Measurements from ENCODE around the gene GLB1L.

GLB1L gene

DNA sequence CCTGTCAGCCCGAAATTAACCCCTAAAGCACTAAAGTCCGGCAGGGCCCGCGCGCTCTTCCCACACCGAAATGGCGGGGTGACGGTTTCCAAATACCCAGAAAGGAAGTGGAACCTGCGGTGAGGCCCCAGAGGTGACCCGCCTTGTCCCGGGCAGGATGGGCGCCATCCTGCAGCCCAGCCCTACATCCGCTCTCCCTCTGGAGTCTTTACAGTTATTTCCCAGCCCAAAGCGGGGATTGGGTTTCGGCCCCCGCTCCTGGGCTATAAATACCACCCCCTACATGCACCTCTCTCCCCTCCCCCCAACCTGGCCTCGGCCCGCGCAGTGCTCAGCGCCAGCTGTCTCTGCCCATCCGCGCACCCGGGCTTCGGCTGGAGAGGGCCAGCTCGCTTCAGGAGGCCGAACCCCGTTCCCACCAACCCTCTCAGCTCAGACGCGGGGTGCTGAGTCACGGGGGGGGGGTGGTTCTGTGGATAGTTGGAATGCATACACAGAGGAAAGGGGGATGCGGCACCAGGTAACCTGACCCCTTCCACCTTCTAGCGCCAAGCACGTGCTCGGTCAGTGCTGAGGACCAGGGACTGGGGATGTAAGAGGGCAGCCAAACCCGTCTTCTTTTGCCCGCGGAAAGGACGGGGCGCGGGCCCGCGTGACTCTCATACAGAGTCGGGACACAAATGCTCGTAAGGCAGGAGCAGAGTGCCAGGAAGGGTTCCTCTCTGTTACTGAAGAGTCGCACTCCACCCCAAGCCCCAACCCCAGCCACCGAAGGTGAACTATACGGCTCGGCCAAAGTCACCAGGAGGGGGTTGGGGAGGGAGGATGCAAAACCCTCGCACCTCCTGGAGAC is 7.9 kb upstream of the GLB1L start, which contains the start of gene TUBA4B:
Gene TUBA4B (plus strand): TSS at position 344 of the 853 bp plus-strand sequence. CDS start 165 bp downstream, at position 509.
- peak; percentile 41 for DNase-seq (ENCODE audit: low spot score)

DNA sequence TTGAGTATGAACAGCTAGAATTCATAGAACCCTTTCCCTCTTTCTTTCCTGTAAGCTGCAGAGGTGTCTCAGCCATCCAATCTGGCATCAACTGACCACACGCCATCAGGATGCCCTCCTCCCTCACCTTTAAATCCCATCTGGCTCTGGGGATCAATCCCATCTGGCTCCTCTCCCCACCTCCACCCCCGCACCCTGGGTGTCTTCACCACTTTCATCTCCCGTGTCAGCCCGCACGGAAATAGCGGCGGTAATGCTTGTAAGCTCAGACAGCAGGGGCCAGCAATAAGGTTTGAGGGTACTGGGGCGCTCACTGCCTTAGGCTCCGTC is 7.3 kb upstream of the GLB1L start:
- no peak for DNase-seq (ENCODE audit: low spot score)

DNA sequence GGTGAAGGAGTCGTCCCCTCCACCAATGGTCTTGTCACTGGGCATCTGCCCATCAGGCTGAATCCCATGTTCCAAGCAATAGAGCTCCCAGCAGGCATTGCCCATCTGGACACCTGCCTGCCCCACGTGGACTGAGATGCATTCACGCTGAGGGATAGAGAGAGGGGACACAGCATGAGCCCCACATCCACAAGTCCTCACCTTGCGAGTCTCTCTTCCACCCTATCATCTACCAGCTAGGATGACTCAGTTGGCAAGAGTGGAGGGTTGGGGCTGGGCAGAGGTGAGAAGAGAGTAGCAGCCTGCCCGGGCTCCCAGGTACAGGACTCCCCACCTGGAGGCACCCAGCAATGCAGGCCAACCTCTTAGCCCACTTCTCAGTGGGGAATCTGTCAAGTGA is 6.8 kb upstream of the GLB1L start:
- DNase-seq (ENCODE audit: low spot score) = peak; percentile 56

DNA sequence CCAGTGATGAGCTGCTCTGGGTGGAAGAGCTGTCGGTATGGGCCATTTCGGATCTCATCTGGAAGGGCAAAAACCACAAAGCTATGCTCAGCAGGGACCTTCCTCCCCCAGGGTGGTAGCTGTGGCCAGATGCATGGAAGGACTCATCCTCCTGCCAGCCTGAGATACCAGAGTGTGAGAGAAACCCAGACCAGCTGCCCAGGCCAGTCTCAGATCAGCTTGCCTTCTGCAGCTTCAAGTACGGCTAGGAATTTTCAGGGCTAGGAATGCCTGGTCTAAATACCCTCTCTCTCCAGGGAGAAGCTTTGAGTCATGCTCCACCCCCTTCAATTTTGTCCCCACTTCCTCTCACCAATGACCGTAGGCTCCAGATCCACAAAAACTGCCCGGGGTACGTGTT is 6.4 kb upstream of the GLB1L start:
- no peak for DNase-seq (ENCODE audit: low spot score)

DNA sequence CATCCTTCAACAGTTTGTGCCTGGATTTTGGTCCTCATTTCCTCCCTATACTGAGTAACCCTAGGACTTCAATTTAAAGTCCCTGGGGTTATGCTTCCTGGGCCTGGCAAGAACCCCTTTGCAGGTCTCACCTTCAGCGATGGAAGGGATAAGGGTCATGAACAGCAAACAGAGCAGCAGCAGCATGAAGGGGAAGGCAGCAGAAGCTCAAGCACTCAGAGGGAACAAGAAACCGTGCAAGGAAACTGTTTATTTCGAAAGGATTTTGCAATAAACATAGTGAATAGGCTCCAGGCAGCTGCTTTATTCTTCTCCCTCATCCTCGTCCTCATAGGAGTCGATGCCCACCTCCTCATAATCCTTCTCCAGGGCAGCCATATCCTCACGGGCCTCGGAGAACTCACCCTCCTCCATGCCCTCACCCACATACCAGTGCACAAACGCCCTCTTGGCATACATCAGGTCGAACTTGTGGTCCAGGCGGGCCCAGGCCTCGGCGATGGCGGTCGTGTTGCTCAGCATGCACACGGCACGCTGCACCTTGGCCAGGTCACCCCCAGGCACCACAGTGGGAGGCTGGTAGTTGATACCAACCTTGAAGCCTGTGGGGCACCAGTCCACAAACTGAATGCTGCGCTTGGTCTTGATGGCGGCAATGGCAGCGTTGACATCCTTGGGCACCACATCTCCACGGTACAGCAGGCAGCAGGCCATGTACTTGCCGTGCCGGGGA is 5.0 kb upstream of the GLB1L start:
- no peak for DNase-seq (ENCODE audit: low spot score)

DNA sequence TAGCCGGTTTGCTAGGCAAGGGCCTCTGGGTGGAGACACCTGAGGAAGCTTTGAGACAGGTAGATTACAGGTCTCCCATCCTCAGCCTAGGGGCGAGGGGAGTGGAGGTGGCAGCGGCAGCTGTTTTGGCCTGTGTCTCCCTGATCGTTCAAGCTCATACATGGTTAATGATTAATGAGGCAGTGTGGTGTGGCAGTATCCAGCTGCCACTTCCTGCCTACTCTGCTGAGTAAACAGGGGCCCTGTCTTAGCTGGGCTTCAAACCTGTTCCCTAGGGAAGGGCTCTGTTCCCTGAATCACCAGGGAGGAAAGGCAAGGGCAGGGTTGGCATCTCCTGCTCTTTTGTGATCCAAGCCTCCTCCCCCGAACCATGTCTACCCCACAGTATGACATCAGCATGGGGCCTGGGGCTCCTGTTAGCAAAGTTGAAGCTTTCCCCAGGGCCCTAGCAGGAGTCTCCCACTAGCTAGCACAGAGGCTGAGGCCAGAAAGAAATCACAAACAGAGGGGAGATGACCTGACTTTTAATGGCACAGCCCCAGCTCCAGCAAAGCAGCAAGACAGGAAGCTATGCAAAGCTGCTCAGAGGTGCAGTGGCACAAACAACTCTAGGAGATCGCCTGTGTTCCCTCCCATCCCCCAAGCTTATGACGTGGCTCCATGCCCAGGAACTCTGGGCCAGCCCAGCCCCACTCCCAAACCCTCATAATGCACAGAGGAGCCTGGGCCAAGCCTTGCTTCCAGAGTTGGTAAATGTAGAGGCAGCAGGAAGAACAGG is 4.1 kb upstream of the GLB1L start:
- DNase-seq (ENCODE audit: low spot score) = peak; percentile 55

DNA sequence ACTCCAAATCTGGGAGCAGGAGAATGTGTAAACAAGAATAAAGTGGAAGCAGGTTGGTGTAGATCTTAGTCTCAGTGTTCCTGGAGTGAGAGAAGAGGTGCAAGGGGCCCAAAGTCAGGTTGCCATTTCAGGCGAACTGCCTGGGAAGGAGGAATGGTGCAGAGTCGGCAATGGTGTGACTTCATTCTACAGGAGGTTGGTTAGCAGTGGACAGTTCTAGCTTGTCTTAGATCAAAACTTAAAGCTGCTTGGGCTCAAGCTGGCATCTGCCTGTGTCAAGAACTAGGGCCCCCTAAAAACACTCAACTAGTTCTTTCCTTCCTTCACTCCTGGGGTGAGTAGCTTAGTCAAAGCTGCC is 3.6 kb upstream of the GLB1L start:
- DNase-seq (ENCODE audit: low spot score) = no peak

DNA sequence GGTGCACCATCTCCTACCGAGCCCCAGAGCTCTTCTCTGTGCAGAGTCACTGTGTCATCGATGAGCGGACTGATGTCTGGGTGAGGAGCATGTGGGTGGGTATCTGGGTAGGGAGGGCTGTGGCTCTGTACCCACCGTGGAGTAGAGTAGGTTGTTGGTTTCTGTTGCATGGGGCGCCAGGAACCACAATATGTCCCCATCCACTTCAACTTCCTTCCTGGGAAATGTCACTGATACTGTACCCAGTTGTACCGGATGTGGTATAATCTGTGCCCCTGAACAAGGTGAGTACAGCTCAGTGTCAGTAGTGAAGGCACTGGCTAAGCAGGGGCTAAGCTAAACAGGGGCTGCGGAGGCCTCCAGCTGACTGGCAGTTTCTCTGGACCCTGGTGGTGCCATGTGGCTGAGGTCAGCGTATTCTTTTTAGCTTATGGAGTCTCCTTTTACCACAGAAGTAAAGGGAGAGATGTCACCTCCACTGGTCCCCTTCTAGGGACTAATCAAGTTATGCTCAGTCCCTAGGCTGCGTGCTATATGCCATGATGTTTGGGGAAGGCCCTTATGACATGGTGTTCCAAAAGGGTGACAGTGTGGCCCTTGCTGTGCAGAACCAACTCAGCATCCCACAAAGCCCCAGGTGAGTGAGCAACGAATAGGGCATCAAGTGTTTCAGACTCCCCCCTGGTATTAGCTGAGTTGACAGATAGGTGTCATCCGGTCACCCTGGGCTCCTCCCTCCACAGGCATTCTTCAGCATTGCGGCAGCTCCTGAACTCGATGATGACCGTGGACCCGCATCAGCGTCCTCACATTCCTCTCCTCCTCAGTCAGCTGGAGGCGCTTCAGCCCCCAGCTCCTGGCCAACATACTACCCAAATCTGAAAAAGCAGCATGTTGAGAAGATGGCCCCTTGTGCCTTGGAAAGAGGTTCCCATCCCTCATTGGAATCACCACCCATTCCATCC is 2.7 kb upstream of the GLB1L start:
- peak; percentile 82 for DNase-seq (ENCODE audit: low spot score)

DNA sequence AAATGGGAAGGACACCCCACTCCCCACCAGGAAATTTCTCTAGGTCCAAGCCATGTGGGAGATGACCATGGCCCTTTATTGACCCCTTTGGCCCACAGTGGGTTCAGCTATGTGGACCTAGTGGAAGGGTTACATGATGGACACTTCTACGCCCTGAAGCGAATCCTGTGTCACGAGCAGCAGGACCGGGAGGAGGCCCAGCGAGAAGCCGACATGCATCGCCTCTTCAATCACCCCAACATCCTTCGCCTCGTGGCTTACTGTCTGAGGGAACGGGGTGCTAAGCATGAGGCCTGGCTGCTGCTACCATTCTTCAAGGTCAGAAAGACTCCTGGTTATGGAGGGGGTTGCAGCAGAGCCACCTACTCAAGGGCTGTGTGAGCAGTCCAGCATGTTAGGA is 1.3 kb upstream of the GLB1L start:
- no peak for DNase-seq (ENCODE audit: low spot score)

DNA sequence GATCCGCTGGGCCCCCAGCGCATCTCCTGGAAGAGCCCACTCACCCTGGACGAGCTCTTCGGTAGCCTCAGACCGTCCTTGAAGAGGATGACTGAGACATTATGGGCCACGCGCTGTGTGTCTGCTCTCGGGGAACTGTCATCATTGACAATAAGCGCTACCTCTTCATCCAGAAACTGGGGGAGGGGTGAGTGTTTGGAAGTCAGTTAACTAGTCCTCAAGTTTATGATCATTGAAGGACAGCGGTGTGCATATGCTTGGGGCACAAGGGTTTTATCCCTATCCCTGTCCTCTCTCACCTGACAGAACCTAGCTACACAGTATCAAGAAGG is 621 bp upstream of the GLB1L start:
- DNase-seq (ENCODE audit: low spot score) = no peak

DNA sequence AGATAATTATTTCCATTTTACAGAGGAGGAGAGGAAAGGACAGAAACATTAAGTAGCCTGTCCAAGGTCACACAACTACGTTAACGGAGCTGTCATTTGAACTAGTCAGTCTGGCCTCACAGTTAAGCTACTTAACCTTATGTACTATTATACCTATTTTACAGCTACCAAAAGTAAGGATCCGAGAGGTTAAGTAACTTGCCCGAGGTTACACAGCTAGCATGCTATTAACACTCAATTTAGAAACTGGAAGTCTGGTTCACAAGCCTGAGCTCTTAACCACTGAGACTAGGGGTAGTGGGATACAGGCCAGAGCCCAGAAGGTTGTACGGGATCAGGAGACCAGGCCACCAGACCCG is 476 bp downstream of the GLB1L start:
- no peak for DNase-seq (ENCODE audit: low spot score)

DNA sequence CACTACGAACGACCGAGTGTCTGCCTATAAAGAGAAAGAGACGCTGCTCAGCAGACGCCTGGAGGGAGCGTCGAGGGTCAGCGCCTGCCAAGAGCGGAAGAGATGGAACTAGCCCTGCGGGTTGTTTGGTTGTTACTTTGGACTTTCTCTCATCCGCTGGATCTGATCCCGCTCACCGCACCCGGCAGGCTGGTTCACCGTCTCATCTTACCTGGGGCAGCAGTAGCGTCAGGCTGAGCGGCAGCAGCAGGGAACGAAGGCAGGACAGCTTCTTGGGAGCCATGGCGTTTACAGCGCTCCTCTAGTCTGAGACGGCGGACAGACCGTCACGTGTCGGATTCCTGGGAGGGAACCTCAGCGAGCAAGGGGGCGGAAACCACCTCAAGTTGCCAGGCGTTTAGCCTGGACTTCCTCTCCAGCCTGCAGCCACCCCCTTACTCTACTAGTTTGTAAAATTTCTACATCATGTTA is 1.9 kb downstream of the GLB1L start:
- DNase-seq (ENCODE audit: low spot score) = no peak

DNA sequence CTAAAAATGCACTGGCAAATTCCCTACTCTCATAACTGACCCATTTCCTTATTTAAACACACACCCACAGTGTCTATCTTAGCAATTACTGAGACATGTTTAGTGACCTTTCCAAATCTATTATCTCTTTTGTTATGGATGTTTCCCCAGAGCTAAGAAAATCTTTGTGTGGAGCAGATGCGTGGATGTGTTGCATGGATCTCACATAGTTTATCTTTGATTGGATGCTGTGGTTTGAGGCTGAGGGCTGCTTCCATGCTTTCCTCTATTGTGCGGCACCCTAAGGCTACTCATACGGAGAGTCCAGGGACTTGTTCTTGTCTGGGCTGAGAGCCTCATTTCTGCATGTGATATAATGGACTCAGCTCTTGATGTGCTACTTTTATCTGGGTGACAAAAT is 10.9 kb downstream of the GLB1L start:
- no peak for DNase-seq (ENCODE audit: low spot score)

DNA sequence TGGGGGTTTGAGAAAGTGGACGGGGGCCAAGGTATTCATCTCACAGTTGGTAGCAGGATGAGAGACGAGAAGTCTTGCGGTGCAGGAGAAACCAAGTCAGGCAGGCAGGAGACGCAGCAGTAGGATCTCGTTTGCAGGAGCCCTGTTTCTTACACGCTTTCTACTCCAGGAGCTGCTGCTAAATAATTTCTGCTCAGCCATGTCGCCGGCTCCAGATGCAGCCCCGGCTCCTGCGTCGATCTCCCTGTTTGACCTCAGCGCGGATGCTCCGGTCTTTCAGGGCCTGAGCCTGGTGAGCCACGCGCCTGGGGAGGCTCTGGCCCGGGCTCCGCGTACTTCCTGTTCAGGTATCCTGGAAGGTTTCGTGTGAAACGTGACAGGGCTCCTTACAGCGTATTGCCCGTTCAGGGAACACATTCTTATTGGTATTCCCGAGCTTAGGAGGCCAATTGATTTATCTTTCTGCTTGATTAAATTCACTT is 15.1 kb downstream of the GLB1L start:
- no peak for DNase-seq (ENCODE audit: low spot score)

DNA sequence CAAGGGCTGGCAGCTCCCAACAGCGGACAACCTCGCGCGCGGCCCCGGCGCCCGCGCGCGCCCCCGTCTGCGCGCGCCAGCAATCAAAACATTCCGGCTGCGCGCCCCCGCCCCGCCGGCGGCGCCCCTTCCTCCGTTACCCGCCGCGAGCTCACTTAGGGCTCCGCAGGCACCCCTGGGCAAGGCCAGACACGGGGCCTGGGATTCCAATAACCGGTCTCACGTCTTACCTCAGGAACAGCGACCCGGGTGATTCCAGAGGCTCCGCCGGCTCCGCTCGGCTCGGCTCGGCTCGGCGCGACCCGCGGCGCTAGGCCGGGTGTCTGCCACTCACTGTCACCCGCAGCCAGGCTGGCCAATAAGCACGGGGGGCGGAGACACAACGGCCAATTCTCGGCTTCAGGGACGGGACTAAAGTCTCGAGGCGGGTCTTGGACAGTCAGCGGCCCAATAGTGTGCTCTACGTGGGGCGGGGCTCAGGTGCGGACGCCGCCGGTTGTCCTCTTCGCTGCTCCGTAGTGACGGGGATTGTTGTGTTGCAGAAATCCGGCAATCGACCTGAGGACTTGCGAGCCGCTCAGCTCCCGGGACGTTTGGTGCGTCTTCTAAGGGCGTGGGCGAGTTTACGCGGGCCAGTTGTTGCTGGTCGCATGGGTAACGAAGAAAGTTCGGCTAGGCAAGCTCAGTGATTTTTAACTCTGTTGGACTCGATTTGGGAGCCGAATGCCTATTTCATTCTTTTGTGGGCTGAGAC is 15.8 kb downstream of the GLB1L start, which contains the start of the genes ANKZF1 and ATG9A:
Gene ANKZF1 (plus strand): TSS at position 502 of the 754 bp plus-strand sequence. CDS start 452 bp downstream, outside the sequence.
Gene ATG9A (minus strand): TSS at position 332 of the 754 bp plus-strand sequence. CDS start 1,612 bp downstream, outside the sequence.
- DNase-seq (ENCODE audit: low spot score) = peak; percentile 99

DNA sequence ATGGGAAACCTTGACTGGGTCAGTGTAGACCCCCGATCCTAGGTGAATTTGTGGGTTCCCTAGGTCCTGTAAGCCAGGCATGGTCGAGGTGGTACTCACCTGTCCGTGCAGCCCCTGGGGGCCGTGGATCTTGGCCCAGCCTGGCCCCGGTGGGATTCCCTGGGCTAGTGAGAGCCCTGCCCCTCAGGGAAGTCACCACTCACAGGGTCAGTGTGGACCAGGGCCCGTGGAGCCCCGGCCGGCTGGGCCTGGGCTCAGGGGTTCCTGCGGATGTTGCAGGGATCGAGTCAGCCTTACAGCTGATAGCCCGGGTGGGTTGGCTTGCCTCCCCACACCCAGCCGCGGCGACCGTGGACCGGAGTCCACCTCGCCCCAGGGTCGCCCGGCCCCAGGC is 16.3 kb downstream of the GLB1L start:
- no peak for DNase-seq (ENCODE audit: low spot score)

DNA sequence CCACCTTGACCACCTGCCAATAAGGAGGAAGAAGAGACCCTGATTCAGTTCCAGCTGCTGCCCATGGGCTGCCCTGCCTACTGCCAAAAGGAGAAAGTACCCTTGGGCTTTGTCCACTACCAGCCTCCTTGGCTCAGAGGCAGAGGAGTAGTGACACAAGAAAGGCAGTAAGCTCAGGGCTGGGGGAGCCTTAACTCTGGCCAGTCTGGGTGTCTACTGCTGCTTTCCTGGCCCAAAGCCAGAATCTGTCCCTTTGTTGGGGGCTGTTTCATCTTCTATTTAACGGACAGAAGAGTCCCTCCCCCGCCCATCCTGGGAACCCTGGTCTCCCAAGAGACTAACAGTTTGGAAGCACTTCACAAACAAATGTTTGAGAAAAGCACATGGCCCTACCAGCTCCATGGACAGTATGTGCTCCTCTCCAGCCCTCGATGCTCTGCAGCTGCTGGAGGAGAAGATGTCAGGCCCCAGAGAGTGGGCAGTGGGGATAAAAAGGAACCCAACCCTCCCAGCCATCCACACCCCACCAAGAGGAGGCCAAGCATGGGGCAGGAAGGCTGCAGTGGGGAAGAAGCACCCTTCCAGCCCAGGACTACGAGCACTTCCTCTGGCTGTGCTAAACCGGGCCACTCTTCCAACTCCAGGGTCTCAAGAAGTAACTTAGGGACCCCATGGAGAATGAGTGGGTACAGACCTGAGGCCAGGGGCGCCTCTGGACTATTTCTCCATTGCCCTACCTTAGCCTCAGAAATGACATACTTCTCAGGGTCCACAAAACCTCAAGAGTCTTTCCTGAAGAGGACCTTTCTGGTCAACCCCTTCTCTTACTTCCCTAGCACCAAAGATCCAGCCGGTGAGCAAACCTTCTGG is 17.0 kb downstream of the GLB1L start:
- DNase-seq (ENCODE audit: low spot score) = no peak

DNA sequence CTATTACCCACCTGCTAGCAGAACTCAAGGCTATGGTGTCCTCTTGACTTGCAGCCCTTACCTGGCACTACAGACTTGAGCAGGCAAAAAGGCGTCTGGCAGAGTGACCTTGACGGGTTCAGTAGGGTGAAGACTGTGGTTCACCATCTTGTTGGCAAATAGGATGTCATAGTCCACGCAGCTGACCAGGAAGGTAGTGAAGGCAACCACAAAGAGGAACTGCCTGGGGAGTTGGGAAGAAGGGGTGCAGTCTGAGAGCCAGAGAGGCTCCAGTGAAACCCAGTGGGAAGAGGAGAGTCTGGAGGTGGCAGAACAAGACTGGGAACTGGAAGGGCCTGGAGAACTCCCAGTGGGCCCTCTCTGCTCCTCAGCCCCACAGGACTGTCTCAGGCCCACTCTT is 19.9 kb downstream of the GLB1L start:
- no peak for DNase-seq (ENCODE audit: low spot score)

DNA sequence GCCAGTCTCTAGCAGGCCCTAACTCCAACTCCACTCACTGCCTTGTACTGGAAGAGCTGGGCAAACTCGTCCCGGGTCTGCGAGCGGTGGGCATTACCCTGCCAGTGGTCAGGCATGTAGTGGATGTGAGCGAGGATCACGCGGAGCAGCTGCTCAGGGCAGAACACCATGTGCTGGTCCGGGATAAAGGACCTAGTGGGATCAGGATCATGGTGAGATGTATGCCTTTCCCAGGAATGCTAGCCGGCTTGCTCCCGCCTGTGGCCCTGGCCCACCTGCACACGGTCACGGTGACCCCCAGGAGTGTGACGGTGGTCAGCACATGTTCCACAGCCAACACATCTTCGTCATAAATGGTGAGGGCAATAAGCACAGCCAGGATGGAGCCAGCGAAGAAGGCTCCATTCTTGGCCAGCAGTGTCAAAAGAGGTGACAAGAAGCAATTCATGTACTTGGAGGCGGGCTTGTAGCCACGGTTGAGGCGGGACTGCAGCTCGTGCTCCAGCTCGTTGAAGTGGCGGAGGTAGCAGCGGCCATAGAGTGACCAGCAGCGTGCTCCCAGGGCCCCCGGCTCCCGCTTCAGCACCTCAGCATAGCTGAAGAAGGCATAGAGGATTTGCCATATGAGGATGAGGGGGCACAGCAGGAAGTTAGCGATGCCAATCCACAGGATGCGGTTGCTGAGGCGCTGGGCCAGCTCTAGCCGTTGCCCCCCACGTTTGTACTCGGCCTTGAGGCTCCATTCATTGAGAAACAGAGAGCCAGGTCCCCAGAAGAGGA is 21.2 kb downstream of the GLB1L start:
- DNase-seq (ENCODE audit: low spot score) = no peak
